HK-2 (cell line): ENCODE measurements around the gene ARHGAP42.

Experiments used
- DNase-seq: peaks from one replicate; pipeline ENCODE4 v3.0.0-alpha.2; 2018; ENCODE audit not compliant: unreplicated experiment

Gene ARHGAP42

DNA sequence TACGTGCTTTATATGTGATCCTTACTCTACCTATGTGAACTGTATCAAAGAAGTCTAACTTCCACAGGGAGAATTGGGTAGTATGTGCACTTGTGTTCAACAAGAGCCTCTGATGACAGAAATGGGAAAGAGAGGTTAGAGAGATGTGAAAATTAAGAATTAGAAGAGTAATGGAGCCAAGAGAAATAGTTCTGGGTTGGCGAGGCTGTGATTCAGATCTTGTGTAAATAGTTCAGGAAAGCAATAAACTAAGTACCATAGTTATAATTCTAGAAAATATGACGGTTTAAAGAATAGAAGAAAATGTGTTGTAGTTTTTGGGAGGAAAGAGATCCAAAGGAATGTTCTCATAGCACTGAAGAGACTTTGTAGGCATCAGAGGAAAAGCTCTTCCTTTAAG lies 112.4 kb downstream of the ARHGAP42 start:
- no peak for DNase-seq

GRCh38 chr11:100800202-100800601 lies 113.1 kb downstream of the ARHGAP42 start:
- no peak for DNase-seq

DNA sequence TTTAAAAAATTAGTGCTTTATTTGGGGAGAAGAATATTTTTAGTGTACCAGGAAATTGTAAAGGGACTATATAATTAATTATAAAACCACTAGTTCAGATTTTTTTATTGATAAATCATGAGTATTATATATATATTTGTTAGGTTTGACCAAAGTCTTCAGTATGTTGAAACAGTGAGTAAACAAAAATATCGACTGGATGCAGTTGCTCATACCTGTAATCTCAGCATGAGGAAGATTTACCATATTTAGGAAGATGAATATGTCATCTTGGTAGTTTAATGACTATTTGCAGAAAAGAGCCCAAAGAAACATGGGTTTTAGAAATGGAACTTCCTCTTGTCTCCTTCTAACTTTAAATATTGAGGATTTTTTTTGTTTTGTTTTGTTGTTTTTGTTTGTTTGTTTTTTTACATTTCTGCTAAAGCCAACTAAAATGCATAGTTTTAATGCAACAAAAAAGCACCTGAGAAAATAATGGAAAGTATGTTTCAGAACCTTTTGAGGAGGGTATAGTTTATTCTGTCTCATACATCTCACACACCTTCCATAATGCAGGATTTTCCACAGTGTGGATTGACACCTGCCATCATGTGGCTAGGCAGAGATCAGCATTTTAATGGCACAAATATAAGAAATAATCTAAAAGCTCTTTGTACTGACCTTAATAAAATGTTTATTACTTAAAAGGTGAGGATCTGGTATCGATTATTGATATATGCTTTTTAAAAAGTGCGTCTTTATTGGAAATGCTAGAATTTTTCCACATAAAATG lies 114.3 kb downstream of the ARHGAP42 start:
- DNase-seq = no peak

GRCh38 chr11:100805506-100806199 lies 118.6 kb downstream of the ARHGAP42 start:
- no peak for DNase-seq

- no peak for DNase-seq
These were observed 119.2 kb downstream of the ARHGAP42 start for GRCh38 chr11:100806296-100806695.

GRCh38 chr11:100808904-100809491 lies 121.9 kb downstream of the ARHGAP42 start:
- no peak for DNase-seq

- no peak for DNase-seq
These were observed 123.1 kb downstream of the ARHGAP42 start for GRCh38 chr11:100810146-100810545.

- DNase-seq = no peak
These were observed 123.6 kb downstream of the ARHGAP42 start for GRCh38 chr11:100810666-100811065.

DNA sequence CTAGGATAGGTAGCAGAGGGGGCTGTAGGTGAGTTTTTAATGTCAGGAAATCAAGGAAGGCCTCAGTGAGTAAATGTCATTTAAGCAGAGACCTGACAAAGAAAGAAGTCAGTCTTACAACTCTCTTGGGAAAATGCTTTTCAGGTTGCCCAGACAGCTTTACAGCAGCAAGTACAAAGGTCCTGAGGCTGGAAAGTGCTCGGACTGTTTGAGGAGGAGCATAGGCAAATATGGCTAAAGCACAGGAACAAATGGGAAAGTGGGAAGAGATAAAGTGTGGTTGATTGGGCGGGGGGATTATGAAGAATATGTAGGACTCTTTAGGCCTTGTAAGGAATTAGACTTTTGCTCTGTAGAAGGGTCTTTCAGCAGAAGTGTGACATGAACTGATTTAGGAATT lies 125.4 kb downstream of the ARHGAP42 start:
- no peak for DNase-seq

GRCh38 chr11:100815787-100816330 lies 128.8 kb downstream of the ARHGAP42 start:
- no peak for DNase-seq

DNA sequence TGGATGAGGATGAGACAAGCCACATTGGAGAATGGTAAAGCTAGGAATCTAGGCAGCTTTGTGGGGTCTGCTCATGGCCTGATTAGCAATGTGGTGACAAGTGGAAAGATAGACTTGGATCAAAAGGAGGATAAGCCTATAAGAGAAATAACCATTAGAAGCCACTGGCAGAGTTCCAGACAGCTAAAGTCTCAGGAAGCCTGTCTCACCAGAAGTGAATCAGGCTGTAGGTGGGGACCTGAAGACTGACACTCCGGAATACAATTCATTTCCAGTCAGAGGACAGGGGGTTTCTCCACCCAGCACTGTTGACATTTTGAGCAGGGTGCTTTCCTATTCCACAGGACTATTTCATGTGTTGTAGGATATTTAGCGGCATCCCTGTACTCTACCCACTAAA lies 129.7 kb downstream of the ARHGAP42 start:
- no peak for DNase-seq

GRCh38 chr11:100817620-100818019 lies 130.5 kb downstream of the ARHGAP42 start:
- no peak for DNase-seq

DNA sequence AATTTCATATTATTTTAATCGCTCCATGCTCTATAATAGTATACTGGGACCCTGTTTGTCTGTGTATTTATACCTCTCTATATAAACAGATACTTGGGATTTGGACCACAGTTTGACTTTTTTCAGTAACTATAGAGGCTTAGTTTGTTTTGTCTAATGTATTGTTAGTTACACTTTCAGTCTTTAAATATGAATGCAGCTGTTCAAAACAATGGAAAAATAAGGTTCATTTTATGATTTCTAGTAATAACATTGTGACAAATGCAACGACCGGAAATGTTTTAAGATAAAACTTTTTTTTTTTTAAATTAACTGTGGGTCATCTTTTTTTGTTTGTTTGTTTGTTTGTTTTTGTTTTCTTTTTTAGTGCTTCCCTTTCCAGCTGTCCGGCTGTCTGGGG lies 133.5 kb downstream of the ARHGAP42 start:
- no peak for DNase-seq

- DNase-seq = no peak
These were observed 134.1 kb downstream of the ARHGAP42 start for GRCh38 chr11:100821198-100821597.

DNA sequence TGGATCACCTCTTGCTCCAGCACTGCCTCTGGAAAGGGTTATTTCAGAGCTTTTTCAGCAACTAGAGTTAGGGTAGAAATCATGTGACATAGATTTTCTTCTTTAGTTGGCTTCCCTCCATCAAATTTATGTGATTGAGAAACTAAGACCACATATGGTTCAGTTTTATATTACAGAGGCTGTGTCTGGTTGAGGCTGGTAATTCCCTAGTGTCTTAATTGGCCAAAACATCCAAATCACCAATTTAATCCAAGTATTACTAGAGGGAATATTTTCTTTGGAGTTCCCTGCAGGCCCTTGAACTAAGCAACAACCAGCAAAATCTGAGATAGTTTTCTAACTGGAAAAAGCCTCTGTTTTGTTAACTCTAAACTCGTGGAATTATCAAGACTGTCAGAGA lies 136.3 kb downstream of the ARHGAP42 start:
- DNase-seq = no peak

- no peak for DNase-seq
These were observed 137.1 kb downstream of the ARHGAP42 start for GRCh38 chr11:100824041-100824809.

DNA sequence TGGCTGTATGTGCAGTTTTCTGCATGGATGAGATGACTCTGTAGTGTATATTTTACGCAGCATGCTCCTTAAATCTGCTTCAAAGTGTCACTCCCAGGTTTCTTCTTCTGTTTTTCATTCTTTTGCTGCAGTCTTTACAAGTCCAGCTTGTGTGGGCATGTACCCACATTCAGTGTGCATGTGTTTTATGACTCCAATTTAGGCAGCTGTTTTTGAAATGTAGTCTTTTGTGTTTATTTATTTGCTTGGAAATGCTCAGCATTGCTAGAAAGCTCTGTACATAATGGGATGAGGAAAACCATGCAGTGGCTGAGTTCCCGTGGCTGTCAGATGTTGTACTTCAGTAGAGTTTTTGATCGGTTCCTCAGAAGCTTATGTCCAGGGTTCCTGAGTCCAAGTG lies 138.5 kb downstream of the ARHGAP42 start:
- DNase-seq = no peak

GRCh38 chr11:100827934-100828661 lies 141.0 kb downstream of the ARHGAP42 start:
- peak; percentile 23 for DNase-seq

- peak; percentile 53 for DNase-seq
These were observed 143.2 kb downstream of the ARHGAP42 start for GRCh38 chr11:100830274-100830673.

DNA sequence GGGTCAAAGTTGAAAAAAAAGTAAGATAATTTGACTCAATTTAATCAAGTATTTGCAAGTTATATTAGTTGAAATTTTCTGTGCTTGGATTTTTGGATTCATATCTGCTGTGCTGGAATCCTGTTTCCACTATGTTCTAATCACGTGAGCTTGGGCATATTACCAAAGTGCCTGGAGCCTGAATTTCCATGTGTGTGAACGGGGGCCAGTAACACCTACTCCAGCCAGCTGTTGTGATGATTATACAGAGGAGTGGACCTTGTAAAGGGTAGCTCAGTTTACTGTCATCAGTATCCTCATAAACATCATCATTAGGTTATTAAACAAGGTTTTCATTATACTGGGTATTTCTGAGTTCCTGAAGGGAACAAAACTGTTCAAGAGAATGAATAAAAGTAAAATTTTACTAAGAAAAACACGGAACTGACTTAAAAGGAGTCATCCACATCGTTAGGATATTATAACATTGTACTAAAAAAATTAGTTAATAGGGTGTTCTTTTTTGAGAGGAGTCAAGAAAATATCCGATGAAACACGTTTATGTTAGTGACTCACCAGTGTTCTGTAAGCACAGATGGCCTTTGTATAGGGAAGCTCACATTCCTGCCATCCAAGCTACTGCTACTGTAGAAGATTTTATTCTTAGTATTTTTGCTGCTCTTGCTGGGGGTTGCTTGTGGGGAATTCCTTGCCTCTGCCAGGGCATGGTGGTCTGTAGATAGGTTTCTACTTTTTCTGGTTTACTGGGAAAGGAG lies 144.1 kb downstream of the ARHGAP42 start:
- DNase-seq = no peak
